ENCODE data around the gene C1orf74.

DNA sequence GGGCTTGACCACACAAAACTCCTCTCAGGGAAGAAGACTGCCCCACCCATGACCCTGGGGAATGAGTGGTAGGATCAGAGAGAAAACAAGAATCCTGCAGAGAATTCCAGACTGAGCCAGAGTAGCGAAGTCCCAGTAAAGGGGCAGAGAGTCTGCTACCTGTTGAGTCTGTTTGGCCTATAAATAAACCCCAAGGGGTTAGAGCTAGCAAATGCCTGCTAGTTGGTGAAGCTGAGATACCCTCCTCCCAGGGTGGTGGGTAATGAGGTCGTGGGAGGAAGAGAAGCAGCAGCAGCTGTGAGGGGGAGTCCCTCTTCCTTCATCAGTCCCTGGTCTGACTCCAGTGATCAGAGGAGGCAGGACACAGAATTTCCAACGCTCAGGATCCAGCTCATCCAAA, 26.0 kb downstream of the C1orf74 start:
- TF ChIP-seq, protein P1, sequence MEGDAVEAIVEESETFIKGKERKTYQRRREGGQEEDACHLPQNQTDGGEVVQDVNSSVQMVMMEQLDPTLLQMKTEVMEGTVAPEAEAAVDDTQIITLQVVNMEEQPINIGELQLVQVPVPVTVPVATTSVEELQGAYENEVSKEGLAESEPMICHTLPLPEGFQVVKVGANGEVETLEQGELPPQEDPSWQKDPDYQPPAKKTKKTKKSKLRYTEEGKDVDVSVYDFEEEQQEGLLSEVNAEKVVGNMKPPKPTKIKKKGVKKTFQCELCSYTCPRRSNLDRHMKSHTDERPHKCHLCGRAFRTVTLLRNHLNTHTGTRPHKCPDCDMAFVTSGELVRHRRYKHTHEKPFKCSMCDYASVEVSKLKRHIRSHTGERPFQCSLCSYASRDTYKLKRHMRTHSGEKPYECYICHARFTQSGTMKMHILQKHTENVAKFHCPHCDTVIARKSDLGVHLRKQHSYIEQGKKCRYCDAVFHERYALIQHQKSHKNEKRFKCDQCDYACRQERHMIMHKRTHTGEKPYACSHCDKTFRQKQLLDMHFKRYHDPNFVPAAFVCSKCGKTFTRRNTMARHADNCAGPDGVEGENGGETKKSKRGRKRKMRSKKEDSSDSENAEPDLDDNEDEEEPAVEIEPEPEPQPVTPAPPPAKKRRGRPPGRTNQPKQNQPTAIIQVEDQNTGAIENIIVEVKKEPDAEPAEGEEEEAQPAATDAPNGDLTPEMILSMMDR (IDR thresholded peaks at IDR 0.05) = no peak
- no peak for TF ChIP-seq POLR2A (IDR thresholded peaks at IDR 0.05)
